ENCODE measurements around the gene SMC1B.
"Not testable (repeated sequence)": the region's sequence is repeated elsewhere in the genome, so short reads cannot be mapped to it uniquely, and the experiment has no call there.

SMC1B gene

DNA sequence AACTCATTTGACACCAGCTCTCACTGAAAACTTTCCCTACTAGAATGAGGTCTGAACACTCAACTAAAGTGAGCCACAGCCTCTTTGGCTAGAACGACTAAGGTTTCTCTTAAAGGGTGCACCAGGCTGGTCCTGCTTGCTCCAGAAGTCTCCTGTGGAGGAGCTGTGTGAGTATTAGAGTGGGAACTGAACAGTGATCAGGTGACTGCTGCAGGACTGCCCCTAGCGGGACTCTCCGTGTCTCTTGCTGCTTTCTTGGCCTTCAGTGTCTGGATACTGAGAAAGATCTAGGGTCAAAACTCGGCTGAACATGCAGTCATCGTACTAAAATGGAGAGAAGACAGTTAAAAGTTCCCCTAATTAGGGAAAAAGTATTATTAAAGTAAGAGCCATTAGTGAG lies 69.1 kb downstream of the SMC1B start:
- DNase-seq, result no peak

DNA sequence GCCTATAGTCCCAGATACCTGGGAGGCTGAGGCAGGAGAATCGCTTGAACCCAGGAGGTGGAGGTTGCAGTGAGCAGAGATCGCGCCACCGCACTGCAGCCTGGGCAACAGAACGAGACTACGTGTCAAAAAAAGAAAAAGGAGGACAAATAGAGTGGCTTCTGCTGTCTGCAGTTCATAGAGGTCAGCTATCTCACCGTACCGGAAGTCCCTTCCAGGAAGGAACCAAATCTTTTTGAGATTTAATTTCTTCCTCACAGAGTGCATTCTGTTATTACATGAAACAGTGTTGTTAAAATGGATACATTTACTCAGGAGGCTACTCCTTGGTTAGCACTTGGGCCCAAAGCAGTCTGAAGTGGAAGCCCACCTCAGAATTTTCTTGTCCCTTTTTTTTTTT lies 70.3 kb downstream of the SMC1B start:
- DNase-seq, result no peak

DNA sequence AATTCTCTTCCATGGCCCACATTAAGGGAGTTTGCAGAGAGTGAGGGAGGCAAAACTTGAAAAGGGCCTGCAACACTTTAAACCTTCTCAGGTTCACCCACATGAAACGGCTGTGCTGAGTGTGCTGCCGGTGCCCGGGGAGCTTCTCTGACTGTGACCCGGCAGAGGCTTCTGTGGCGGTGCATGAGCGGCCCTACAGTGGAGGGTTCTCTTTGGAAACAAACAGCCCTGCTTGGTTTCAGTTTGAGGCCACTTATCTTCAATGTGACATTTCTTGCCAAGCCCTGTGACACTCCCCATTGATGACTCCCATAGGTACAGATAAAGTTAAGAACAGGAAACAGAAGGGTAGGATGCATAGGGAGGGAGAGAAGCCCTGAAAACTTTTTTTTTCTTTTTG lies 71.9 kb downstream of the SMC1B start:
- peak; percentile 76 for DNase-seq

DNA sequence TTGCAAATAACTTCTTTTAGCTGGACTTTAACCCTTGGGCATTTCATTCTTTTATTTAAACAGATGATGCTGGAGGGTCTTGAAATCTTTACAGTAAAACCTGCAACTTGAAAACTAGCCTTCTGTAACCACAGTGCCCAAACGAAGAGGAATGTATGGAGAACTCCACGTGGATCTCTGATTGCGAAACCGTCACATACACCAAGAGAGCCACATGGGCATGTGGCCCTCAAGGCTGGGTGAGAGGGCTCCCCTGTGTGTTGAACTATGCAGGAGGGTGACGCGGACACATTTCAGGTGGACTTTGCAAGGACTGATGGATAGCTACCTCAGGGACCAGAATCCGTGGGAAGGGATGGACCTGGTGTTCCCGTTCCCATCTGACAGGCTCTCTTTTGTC lies 73.1 kb downstream of the SMC1B start:
- DNase-seq, result no peak

DNA sequence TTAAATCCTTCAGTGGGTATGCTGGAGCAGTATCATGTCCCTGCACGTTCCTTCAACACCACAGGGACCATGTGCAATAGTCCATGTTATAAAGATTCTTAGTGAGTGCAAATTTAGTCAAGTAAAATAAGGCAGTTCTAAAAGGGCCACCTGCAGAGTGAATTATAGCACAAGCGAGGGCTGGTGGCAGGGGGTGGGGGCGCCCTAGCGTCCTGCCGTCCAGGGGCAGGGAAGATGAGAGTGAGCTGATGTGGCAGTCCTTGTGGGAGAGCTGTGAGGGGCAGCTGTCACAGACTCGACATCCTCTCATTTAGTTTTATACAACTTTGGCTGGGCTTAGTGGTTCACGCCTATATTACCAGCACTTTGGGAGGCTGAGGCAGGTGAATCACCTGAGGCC lies 74.6 kb downstream of the SMC1B start:
- no peak for DNase-seq

DNA sequence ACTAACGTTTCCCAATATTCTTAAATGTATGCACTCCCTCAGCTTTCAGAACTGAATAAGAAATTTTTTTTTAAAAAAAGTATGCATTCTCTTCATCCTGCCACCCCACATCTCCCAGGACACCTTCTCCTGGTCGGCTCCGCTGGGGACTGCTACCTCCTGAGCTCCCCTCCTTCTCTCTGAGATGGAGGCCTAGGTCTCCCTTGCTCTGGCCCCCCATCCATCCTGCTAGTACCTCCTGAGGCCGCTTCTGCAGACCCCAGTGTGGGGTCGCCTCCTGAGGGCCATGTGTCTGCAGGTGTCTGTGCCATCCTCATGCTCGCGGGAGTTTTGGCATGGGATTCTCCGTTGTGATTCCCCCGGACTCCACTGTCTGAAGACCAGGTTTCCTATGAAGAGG lies 75.9 kb downstream of the SMC1B start:
- DNase-seq, result no peak

DNA sequence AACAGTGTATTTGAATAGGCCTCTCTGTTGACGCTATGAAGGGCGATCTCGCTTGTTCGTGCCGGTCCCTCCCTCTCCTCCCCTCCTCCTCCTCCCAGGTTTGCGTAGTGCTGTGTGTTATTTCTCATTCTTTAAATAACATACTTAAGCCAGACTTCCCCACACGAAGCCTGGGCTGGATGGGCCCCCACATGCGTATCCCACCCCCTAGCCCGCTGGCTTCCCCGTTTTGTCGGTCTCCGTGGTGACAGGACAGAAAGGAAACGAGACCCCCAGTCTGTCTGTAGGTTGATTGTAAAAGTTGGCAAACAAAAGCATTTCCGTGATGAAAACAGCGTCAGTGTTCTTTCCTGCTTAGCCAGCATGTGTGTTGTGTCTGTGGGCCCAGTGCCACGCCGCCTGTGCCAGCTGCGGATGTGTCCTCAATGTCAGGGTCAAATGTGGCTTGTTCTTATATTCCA lies 76.4 kb downstream of the SMC1B start:
- no peak for DNase-seq

DNA sequence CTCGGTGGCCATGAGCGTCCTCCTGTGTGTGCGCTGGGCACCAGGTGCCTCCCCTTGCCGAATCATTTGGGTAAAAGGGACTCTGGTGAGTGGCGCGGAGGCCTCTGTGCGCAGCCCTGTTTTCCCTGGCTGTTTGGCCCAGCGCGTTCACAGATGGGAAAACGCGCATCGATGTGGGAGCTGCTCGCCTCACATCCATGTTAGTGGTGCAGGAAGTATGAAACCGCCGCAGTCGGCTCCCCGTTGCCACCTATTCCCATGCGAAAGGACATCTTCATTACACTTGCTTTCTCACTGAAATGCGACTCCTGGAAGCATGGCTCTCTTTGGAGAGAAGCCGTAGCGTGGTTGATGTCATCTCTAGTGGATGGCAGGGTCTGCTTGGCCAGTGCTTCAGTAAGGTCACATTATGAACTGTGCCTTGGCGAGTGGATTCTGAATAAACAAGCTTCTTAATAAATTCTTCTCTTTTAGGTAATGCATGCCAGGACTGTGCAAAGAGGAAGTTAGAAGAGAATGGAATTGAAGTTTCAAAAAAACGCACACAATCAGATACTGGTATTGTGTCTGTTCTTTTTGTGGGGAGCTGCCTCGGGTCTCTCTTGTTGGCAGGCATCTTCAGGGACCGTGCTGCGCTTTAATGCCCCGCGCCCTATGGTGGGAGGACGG lies 77.4 kb downstream of the SMC1B start:
- DNase-seq, result no peak

DNA sequence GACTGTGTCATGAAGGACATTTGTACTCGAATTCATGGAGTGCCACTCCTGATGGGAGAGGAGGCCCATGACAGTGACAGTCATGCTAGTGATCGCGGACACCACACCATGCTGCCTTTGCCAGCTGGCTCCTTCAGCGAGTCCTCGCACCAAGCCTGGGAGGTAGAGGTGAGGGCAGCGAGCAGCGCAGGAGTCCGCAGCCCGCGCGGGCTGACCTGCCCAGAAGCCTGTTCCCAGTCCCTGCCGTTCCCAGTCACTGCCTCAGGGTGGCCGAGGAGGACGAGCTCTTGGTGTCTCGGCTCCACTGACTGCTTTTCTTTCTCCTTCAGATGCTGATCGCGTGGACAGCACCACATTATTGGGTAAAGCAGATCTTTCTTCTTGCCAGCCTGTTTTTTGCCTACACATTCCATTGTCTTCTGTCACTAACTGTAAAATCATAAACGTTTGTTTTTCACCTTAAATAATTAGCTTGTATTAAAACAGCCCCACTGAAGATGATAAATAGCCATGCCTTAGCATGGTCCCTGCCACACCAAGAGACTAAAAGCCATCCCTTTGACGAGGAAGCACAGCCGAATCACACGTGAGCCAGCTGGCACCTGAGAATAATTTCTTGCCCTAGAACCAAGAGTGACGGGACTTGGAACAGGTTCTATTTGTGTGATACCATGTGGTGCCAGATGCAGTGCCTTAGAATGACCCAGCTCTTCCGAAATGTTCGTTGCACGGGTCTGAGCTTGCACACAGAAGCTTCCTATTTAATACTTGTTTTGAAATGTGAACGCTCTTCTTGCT lies 78.2 kb downstream of the SMC1B start:
- DNase-seq, result no peak

DNA sequence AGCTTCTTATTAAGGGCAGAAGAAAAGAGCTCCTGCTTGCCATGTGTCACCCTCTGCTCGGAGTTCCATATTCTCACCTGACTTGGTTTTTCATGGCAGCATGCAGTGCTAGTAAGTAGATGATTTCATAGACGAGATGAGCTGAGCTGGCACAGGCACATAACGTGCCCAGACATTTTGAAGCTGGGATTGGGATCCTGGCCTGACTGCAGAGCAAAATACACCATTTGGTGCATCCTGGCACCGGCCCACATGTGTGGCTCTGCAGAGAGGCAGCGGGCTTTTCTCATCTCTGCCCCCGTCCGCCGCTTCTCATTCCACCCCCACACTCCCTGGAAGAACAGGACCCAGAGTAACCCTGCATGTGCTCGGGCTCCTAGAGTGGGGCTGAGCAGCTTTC lies 78.9 kb downstream of the SMC1B start:
- no peak for DNase-seq

DNA sequence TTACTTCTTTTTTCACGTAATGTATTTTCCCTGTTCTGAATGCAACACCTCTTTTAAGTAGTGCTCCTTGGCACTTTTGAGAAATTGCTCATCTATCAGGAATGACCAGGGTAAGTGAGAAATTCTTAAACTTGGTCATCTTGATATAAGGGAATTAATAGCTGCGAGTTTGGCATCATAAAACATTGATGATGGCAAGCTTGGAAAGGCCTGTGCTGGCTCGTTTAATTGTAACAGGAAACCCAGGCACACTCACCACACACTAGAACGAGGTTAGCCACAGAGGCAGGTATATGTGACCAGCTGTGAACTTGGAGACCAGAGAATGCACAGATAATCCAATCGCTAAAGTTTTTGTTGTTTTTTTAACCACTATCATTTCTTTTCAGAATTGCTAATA lies 79.3 kb downstream of the SMC1B start:
- DNase-seq, result no peak

DNA sequence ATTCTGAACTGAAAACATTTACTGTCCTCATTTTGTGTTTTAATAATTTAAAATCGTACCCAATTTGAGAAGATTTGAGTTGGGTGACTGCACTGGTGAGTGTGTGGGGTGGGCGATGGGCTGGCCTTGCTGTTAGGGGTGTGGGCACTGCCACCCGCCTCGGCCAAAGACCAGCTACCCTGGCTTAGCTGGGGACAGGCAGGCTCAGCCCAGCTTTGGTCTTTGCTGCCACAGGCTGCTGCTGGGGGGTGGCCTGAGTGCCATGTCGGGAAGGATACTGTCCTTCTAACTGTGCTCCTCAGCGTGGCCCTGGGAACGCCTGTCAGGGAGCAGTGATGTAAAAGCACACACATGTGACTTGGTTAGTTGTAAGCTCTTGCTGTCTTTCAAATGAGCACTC lies 81.4 kb downstream of the SMC1B start:
- no peak for DNase-seq

DNA sequence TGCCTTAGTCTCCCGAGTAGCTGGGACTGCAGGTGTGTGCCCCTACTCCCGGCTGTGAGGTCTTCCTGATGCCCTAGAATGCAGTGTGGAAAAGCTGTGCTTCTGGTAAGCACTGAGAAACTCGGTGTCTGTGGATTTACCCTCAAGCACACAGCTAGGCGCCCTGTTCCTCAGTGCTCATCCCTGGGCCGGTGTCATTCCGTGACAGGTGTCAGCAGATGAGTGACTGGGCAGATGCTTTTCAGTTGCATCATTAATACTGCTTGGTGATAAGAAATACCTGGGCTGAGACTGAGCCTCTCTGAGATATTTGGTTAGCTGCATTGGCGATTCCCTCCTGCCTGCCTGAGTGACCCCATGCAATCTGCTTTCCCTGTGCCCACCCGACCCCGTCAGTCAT lies 81.9 kb downstream of the SMC1B start:
- DNase-seq, result no peak

DNA sequence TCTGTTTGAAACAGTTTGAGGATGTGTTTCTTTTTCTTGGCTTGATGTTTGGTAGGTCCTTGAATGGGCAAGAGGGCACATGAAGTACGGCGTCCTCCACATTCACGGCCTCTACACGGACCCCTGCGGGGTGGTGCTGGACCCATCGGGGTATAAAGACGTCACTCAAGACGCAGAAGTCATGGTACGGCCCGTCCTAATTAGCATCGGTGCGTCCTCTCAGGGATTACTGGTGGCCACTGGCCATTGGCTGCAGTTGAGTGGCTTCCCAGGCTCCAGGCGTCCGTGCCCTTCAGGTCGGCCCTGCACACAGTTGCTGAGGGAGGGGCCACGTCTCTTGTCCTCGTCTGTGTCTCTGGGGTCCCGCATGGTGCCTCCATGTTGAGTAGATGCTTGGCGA lies 82.9 kb downstream of the SMC1B start:
- DNase-seq, result no peak

DNA sequence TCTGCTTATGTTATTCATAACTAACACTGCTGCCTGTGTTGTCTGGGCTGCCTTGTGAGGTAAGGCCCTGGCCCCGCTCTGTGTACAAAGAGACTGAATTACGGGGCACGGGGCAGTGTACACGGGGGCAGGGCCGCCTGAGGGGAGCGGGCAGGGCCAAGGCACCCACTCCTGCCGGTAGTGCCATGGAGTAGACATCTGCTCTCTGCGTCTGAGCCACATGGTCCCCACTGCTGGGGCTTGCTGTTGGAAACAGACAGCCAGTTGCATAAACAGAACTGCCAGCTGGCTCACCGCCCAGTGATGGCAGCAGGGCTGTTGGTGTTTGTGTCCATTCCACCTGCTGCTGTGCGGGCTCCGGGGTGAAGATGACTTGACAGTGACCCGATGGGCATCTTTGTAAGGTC lies 83.9 kb downstream of the SMC1B start:
- no peak for DNase-seq

DNA sequence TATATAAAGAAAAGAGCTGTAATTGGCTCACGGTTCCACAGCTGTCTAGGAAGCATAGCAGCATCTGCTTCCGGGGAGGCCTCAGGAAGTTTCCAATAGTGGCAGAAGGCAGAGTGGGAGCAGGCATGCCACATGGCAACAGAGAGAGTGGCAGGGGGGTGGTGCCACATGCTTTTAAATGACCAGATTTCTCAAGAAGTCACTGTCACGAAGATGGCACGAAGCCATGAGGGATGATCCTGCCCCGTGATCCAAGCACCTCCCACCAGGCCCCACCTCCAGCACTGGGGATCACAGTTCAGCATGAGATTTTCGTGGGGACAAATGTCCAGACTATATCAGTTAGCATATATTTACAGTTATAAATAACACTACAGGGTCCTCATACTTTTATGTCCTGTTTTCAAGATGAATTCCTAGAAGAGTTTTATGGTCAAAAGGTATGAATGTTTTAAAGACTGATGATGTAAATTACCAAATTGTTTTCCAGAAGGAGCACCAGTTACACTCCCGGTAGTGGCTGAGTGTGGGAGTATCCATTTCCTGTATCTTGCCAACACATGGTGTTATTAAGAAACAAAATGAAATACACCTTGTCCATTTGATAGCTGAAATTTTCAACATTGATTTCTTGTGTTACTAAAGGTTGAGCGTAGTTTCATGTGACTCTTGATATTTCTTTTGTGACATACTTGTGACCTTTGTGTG lies 84.4 kb downstream of the SMC1B start:
- DNase-seq, result no peak

DNA sequence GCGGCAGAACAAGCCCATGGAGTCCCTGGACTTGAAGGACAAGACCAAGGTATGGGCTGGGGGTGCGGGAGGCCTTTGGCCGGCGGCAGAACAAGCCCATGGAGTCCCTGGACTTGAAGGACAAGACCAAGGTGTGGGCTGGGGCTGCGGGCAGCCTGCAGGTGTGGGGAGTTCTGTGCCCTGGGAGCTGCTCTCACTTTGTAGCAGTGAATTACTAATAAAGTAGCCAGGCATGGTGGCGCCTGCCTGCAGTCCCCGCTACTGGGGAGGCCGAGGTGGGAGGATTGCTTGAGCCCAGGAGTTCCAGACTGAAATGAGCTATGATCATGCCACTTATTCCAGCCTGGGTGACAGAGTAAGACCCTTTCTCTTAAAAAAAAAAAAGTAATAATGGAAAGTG lies 85.1 kb downstream of the SMC1B start:
- DNase-seq, result not testable (repeated sequence)

DNA sequence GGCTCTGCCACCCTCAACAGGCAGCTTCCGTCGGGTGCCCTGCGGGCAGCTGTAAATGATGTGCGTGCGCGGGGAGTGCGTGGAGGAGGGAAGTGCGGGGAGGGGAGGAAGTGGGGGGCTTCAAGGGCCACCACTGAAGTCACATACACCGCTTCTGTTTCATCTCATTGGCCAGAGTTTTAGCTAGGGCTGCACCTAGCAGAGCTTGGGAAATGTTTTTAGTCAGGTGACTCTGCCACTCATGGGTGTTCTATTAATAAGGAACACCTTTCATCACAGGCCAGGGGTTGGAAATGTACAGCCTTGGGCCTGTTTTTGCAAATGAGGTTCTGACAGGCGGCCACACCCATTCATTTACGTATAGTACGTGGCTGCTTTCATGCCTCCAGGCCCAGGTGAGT lies 89.1 kb downstream of the SMC1B start:
- no peak for DNase-seq

DNA sequence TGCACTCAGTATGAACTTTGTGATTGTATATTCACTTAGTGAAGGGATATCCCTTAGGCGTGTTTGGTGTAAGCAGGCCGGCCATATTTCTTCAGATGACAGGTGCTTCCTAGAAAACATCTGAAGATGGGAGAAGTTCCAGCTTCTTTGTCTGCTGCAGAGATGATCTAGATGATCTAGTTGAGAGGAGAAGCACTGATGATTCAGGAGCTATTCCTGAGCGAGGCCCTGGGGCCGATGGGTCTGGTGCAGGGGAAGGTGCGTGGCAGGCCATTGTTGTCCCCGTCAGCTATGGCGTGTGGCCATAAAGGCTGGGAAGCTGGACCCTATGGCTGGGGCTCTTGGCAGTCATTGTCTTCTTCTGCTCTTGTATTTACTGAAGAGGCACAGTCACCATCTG lies 89.7 kb downstream of the SMC1B start:
- no peak for DNase-seq

DNA sequence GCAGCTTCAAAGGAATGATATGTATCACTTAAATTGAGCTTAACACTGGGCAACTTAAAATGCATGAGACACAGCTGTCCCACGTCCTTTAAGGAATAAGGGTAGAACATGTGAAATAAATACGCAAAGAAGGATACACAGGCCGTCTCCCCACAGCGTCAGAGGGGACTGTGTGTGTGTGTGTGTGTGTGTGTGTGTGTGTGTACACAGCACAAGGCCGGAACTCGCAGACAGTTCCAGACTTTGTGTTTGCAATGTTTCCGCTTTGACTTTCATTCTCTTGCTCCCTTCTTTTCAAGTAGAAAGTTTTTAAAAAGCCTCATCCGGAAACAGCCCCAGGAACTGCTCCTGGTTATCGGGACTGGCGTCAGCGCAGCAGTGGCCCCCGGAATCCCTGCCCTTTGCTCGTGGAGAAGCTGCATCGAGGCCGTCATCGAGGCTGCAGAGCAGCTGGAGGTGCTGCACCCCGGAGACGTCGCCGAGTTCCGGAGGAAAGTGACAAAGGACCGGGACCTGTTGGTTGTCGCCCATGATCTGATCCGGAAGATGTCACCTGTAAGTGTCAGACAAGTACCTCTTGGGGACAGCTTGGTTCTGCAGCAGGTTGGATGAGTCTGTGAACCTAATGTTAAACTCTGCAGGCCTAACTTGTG lies 90.4 kb downstream of the SMC1B start:
- DNase-seq, result no peak

DNA sequence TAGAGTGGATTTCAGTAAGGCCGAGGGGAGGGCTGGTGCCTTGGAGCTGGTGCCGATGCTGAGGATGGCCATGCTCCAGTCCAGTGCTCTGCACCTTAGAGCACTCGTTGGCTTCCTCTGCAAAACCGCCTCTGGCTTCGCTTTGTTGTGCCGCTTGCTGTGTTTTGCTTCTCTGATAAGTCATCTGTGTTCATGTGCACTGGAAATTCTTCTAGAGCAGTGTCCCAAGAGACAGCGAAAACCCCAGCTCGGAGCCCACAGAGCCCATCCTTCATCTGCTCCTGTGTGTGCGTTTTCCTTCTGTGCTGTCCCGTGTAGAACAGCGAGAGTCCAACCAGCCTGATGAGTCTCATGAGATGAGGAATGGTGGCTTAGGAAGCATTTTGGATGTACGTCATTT lies 91.6 kb downstream of the SMC1B start:
- DNase-seq, result no peak

DNA sequence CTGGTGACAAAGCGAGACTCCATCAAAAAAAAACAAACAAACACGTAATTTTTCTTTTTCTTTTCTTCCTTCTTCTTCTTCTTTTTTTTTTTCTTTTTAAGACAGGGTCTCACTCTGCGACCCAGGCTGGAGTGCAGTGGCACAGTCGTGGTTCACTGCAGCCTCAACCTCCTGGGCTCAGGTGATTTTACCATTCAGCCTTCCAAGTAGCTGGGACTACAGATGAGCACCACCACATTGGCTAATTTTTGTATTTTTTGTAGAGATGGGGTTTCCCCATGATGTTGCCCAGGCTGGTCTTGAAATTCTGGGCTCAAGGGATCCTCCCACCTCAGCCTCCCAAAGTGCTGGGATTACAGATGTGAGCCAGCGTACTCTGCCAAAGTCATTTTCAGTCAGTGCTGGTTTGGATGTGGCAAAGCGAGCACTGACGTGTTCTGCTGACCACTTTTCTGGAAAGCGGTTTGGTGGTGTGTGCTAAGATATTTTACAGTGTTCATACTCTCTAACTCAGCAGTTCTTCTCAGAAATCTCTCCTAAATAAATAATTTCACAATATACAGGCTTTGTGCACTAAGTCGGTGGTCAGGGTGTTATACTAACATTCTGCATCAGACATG lies 92.9 kb downstream of the SMC1B start:
- no peak for DNase-seq

DNA sequence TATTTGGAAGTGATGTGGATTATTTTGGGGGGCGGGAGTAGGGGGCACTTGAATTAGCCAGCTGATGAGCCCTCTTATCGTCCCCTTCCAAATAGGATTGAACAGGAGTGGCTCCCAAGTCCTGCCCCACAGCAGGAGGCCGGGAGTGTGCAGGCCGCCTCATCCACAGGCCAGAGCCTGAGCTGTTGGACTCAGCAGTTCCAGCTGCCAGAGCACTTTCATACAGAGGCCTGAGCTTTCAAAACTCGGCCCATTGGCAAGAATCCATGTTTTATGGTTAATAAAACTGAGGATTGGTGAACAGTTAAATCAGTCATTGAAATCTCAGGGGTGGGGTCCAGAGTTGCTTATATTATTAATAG lies 94.1 kb downstream of the SMC1B start:
- no peak for DNase-seq
